K562 (cell line): ENCODE measurements around the gene UGT1A9. TPM values are rescaled to one million over a fixed set of nuclear protein-coding genes. Genes with fewer than 3 reads are reported as not detected.

Experiments used
- ATAC-seq: fragments of 200-7000 bp; cut with Tn5 transposase; 3 replicates; pipeline ENCODE4 v1.9.1; 2020; ENCODE audit warnings: moderate library complexity
- BruUV-seq: library from RNA; stranded (reverse); fragments of 400-500 nt; replicated peaks from 2 replicates; lab custom pipeline; 2021; lab: Mats Ljungman, UMichigan
- CTCF ChIA-PET: fragments of 300-600 bp; formaldehyde crosslinking; extraction: SDS; loops from one replicate; lab custom pipeline; 2021; ENCODE audit warnings: low intra/inter-chr PET ratio; lab: Yijun Ruan, JAX
- POLR2A ChIA-PET: fragments of 300-600, 350-650 bp; sonication (Branson Sonifier 250); formaldehyde crosslinking; extraction: SDS; loops from one replicate; lab custom pipeline; 2021; ENCODE audit warnings: antibody characterized with exemption, inconsistent platforms; lab: Yijun Ruan, JAX
- DNase-seq, 4 experiments: peaks; one replicate each; pipeline versions ENCODE4 v3.0.0 to v3.0.0-alpha.2; 2011 to 2018; ENCODE audit warnings: low spot score in 3 of 4, mixed read lengths in 3 of 4; ENCODE audit errors: extremely low read depth in 1 of 4
- FAIRE-seq: peaks from 2 replicates; lab custom pipeline; 2011; peaks lifted over from hg19 to GRCh38; lab: Jason Lieb, UNC
- H2AFZ ChIP-seq: 2 replicates; pipeline ENCODE4 v1.6.0; 2011; ENCODE audit warnings: low read depth, low read length, control low read depth, inconsistent platforms
- H3K27ac ChIP-seq: fragments of 200-600 bp; 3 replicates; pipeline ENCODE4 v1.8.0; 2011; ENCODE audit warnings: low read depth, mild to moderate bottlenecking, control low read depth, inconsistent platforms, low read length, moderate library complexity, mixed read lengths; ENCODE audit errors: extremely low read depth
- H3K27me3 ChIP-seq, 2 experiments: fragments of 300-600 bp in 1 of 2; 2 replicates in 1 of 2; 3 replicates in 1 of 2; pipeline versions ENCODE4 v1.6.0 to v1.8.0; 2011; ENCODE audit warnings: inconsistent platforms in 2 of 2, low read length in 2 of 2, mild to moderate bottlenecking in 1 of 2, mixed read lengths in 1 of 2, moderate library complexity in 1 of 2; ENCODE audit not compliant: control insufficient read depth in 2 of 2, insufficient read depth in 2 of 2
- H3K36me3 ChIP-seq: fragments of 300-600 bp; 3 replicates; pipeline ENCODE4 v1.8.0; 2011; ENCODE audit warnings: mild to moderate bottlenecking, low read length, inconsistent platforms; ENCODE audit not compliant: control insufficient read depth, insufficient read depth
- H3K4me1 ChIP-seq, 2 experiments: fragments of 200-600 bp in 1 of 2; replicated peaks in 1 of 2; 2 replicates in 1 of 2; 3 replicates in 1 of 2; pipeline versions ENCODE4 v1.5.1 to v1.8.0; 2011; ENCODE audit warnings: inconsistent platforms in 2 of 2, low read length in 2 of 2, mild to moderate bottlenecking in 1 of 2, mixed read lengths in 1 of 2, moderate library complexity in 1 of 2; ENCODE audit not compliant: control insufficient read depth in 2 of 2, insufficient read depth in 2 of 2
- H3K4me2 ChIP-seq: 2 replicates; pipeline ENCODE4 v1.6.1; 2011; ENCODE audit warnings: low read length, control low read depth, inconsistent platforms, mixed read lengths; ENCODE audit not compliant: insufficient read depth
- H3K4me3 ChIP-seq: fragments of 200-600 bp; sonication (generic), shearing (Covaris generic); 2 replicates; pipeline ENCODE4 v1.5.1; 2016; ENCODE audit warnings: control low read depth, inconsistent platforms
- H3K79me2 ChIP-seq: fragments of 200-600 bp; 3 replicates; pipeline ENCODE4 v1.8.0; 2011; ENCODE audit warnings: low read length, inconsistent platforms; ENCODE audit not compliant: control insufficient read depth, insufficient read depth
- H3K9ac ChIP-seq, 2 experiments: 2 replicates each; pipeline versions ENCODE4 v1.6.0 to v1.6.1; 2011; ENCODE audit warnings: low read depth in 2 of 2, low read length in 2 of 2, control low read depth in 1 of 2, inconsistent platforms in 1 of 2, mild to moderate bottlenecking in 1 of 2, mixed read lengths in 1 of 2; ENCODE audit not compliant: insufficient read depth in 1 of 2
- H3K9me1 ChIP-seq: one replicate; pipeline ENCODE4 v1.6.0; 2011; ENCODE audit warnings: inconsistent platforms, mild to moderate bottlenecking, low read length, moderate library complexity; ENCODE audit not compliant: control insufficient read depth, insufficient read depth
- H3K9me3 ChIP-seq: replicated peaks from 2 replicates; pipeline ENCODE4 v1.5.1; 2011; ENCODE audit warnings: low read depth, low read length, inconsistent platforms; ENCODE audit not compliant: control insufficient read depth, insufficient read depth
- H4K20me1 ChIP-seq: replicated peaks from 2 replicates; pipeline ENCODE4 v1.6.1; 2011; ENCODE audit warnings: low read length, inconsistent platforms, mixed read lengths; ENCODE audit not compliant: control insufficient read depth, insufficient read depth
- CEBPG ChIP-seq, 3 experiments: fragments of 200-800 bp in 1 of 3; sonication (Bioruptor generic) in 1 of 3; sonication (generic) in 1 of 3; formaldehyde crosslinking in 1 of 3; IDR thresholded peaks in 2 of 3; conservative IDR thresholded peaks in 1 of 3; 2 replicates each; pipeline versions ENCODE4 v1.6.1 to v1.8.0; 2016 to 2022; ENCODE audit warnings: missing compliant biosample characterization in 2 of 3, missing genetic modification characterization in 2 of 3, mild to moderate bottlenecking in 1 of 3, missing genetic modification reagents in 1 of 3
- MAFG ChIP-seq: fragments of 450-650 bp; conservative IDR thresholded peaks from 2 replicates; pipeline ENCODE4 v1.6.1; 2016; ENCODE audit warnings: missing genetic modification characterization, missing compliant biosample characterization
- NELFE ChIP-seq: IDR thresholded peaks from 2 replicates; pipeline ENCODE4 v1.6.1; 2011; ENCODE audit warnings: mild to moderate bottlenecking; ENCODE audit not compliant: insufficient read depth, insufficient read length
- NFATC3 ChIP-seq: fragments of 450-650 bp; IDR thresholded peaks from 2 replicates; pipeline ENCODE4 v1.6.1; 2017; ENCODE audit warnings: mild to moderate bottlenecking
- TBL1XR1 ChIP-seq, 2 experiments: IDR thresholded peaks; 2 replicates each; pipeline ENCODE4 v1.6.1; 2012; ENCODE audit warnings: improper control_type of control experiment in 2 of 2, low read length in 2 of 2, mild to moderate bottlenecking in 1 of 2
- ZNF124 ChIP-seq: sonication (generic); formaldehyde crosslinking; IDR thresholded peaks from 2 replicates; pipeline ENCODE4 v1.8.1; 2022; ENCODE audit warnings: missing genetic modification reagents
- ZNF507 ChIP-seq: conservative IDR thresholded peaks from 2 replicates; pipeline ENCODE4 v1.6.1; 2017; ENCODE audit warnings: missing genetic modification characterization, missing compliant biosample characterization
- in situ Hi-C: fragments of 300-500 bp; cut with MboI; formaldehyde crosslinking; loops from 4 replicates; pipeline ENCODE4 v1.15.0; 2018; ENCODE audit warnings: inconsistent platforms, mixed read lengths
- intact Hi-C: fragments of 100-400 bp; cut with micrococcal nuclease; formaldehyde crosslinking; loops from 2 replicates; pipeline ENCODE4 v1.14.2; 2022
- polyA plus RNA-seq, 8 experiments: library from polyadenylated mRNA; depleted of rRNA in 4 of 8; stranded (reverse) in 5 of 8; unstranded in 3 of 8; fragments of >200 nt; fragmentation: Nextera tagmentation in 2 of 8; fragmentation: Illumina TruSeq in 1 of 8; extraction: Ambion mirVana in 2 of 8; extraction: Trizol in 1 of 8; gene quantifications; 2 replicates each; pipeline versions ENCODE4 v1.2.1 to v1.2.3, GENCODE V29; 2011 to 2014; ENCODE audit warnings: inconsistent platforms in 1 of 8, missing spikeins in 1 of 8
- total RNA-seq, 7 experiments: library from RNA; depleted of rRNA in 6 of 7; stranded (reverse); fragments of >200 nt in 6 of 7; fragmentation: Illumina TruSeq in 2 of 7; extraction: Trizol in 2 of 7; gene quantifications; 2 replicates each; pipeline versions ENCODE4 v1.2.1 to v1.2.3, GENCODE V29; 2011 to 2021; ENCODE audit warnings: low replicate concordance in 1 of 7
- TF ChIP-seq, protein P1 (sequence below): sonication (generic); formaldehyde crosslinking; IDR thresholded peaks from 2 replicates; pipeline ENCODE4 v1.8.0; 2022; ENCODE audit warnings: mild to moderate bottlenecking, low read depth, missing genetic modification reagents
- TF ChIP-seq, protein P2 (sequence below): fragments of 250-450 bp; sonication (Bioruptor Pico); IDR thresholded peaks from 2 replicates; pipeline ENCODE4 v1.4.0; 2020; ENCODE audit warnings: mild to moderate bottlenecking, moderate library complexity
- TF ChIP-seq, protein P3 (sequence below), 2 experiments: fragments of 450-650 bp; formaldehyde crosslinking in 1 of 2; IDR thresholded peaks; 2 replicates each; pipeline versions ENCODE4 v1.4.0 to v1.6.1; 2014 to 2020; ENCODE audit warnings: mild to moderate bottlenecking in 2 of 2, borderline replicate concordance in 1 of 2, low read depth in 1 of 2

UGT1A9 gene
- total and polyA plus RNA-seq, 9 of the 15 experiments (the other 6 are each of a cell fraction or from before 2014, with no cell fraction given) = 0.09 TPM; not detected in 8

DNA sequence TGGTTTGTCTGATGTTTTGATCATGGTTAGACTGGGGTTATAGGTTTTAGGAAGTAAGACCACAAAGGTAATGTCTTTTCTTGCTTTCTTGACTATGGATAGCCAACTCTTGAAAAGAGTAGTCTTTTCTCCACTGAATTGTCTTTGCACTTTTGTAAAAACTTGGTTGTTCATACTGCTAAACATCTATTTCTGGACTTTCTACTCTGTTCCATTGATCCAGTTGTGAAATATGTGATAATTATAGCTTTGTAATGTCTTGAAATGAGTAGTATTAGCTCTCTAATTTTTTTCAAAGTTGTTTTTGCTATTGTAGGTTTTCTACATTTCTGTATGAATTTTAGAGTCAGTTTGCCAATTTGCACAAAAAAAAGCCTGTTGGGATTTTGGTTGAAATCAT is 13.1 kb upstream of the UGT1A9 start:
- BruUV-seq = no TSS peak
- no peaks in the 10 kb centered on the region for H3K9me1 ChIP-seq
- ATAC-seq (no peak), FAIRE-seq (no peak), DNase-seq (no peak)
- intact Hi-C loops = no loop called here
- POLR2A ChIA-PET = no interaction called here
- H3K9me3 ChIP-seq = no peaks in the 10 kb centered on the region
- H3K9ac ChIP-seq = no peak overlapping the region
- no peak overlapping the region for H3K4me3 ChIP-seq
- in situ Hi-C loops = no loop called here
- H3K4me1 ChIP-seq = no peaks in the 10 kb centered on the region
- no peak overlapping the region for H2AFZ ChIP-seq
- CTCF ChIA-PET = no interaction called here
- H3K79me2 ChIP-seq = no peaks in the 10 kb centered on the region
- peaks cover 0 to 7% of the 10 kb centered on the region in 2 experiments; a peak in 1 of 5 replicates for H3K27me3 ChIP-seq
- no peak overlapping the region for H3K27ac ChIP-seq
- H3K36me3 ChIP-seq = no peaks in the 10 kb centered on the region
- no peaks in the 10 kb centered on the region for H4K20me1 ChIP-seq
- no peak overlapping the region for H3K4me2 ChIP-seq
- TF ChIP-seq ZNF507 (no peak), NELFE (no peak), ZNF124 (CRISPR knock-in tag) (no peak), TBL1XR1 (IDR thresholded peaks at IDR 0.05; ENCODE audit: low read length in 2 of 2) (no peak), MAFG (tag) (no peak), NFATC3 (no peak), CEBPG (CRISPR knock-in tag; IDR thresholded peaks at IDR 0.05) (no peak), CEBPG (tag; conservative IDR thresholded peaks at IDR 0.05 in 1 of 2, IDR thresholded peaks at IDR 0.05 in 1 of 2) (no peak)
- TF ChIP-seq, protein P1, sequence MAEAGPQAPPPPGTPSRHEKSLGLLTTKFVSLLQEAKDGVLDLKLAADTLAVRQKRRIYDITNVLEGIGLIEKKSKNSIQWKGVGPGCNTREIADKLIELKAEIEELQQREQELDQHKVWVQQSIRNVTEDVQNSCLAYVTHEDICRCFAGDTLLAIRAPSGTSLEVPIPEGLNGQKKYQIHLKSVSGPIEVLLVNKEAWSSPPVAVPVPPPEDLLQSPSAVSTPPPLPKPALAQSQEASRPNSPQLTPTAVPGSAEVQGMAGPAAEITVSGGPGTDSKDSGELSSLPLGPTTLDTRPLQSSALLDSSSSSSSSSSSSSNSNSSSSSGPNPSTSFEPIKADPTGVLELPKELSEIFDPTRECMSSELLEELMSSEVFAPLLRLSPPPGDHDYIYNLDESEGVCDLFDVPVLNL (CRISPR knock-in tag) = no peak
- TF ChIP-seq, protein P2, sequence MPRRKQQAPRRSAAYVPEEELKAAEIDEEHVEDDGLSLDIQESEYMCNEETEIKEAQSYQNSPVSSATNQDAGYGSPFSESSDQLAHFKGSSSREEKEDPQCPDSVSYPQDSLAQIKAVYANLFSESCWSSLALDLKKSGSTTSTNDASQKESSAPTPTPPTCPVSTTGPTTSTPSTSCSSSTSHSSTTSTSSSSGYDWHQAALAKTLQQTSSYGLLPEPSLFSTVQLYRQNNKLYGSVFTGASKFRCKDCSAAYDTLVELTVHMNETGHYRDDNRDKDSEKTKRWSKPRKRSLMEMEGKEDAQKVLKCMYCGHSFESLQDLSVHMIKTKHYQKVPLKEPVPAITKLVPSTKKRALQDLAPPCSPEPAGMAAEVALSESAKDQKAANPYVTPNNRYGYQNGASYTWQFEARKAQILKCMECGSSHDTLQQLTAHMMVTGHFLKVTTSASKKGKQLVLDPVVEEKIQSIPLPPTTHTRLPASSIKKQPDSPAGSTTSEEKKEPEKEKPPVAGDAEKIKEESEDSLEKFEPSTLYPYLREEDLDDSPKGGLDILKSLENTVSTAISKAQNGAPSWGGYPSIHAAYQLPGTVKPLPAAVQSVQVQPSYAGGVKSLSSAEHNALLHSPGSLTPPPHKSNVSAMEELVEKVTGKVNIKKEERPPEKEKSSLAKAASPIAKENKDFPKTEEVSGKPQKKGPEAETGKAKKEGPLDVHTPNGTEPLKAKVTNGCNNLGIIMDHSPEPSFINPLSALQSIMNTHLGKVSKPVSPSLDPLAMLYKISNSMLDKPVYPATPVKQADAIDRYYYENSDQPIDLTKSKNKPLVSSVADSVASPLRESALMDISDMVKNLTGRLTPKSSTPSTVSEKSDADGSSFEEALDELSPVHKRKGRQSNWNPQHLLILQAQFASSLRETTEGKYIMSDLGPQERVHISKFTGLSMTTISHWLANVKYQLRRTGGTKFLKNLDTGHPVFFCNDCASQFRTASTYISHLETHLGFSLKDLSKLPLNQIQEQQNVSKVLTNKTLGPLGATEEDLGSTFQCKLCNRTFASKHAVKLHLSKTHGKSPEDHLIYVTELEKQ (CRISPR knock-in tag) = no peak
- TF ChIP-seq, protein P3, sequence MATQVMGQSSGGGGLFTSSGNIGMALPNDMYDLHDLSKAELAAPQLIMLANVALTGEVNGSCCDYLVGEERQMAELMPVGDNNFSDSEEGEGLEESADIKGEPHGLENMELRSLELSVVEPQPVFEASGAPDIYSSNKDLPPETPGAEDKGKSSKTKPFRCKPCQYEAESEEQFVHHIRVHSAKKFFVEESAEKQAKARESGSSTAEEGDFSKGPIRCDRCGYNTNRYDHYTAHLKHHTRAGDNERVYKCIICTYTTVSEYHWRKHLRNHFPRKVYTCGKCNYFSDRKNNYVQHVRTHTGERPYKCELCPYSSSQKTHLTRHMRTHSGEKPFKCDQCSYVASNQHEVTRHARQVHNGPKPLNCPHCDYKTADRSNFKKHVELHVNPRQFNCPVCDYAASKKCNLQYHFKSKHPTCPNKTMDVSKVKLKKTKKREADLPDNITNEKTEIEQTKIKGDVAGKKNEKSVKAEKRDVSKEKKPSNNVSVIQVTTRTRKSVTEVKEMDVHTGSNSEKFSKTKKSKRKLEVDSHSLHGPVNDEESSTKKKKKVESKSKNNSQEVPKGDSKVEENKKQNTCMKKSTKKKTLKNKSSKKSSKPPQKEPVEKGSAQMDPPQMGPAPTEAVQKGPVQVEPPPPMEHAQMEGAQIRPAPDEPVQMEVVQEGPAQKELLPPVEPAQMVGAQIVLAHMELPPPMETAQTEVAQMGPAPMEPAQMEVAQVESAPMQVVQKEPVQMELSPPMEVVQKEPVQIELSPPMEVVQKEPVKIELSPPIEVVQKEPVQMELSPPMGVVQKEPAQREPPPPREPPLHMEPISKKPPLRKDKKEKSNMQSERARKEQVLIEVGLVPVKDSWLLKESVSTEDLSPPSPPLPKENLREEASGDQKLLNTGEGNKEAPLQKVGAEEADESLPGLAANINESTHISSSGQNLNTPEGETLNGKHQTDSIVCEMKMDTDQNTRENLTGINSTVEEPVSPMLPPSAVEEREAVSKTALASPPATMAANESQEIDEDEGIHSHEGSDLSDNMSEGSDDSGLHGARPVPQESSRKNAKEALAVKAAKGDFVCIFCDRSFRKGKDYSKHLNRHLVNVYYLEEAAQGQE (IDR thresholded peaks at IDR 0.05; ENCODE audit: borderline replicate concordance) = no peak
- TF ChIP-seq, protein P3 (CRISPR knock-in tag; IDR thresholded peaks at IDR 0.05; ENCODE audit: low read depth) = no peak
